HepG2 (cell line): ENCODE results near the gene EIF3J. TPM values are rescaled to one million over a fixed set of nuclear protein-coding genes. Genes with fewer than 3 reads are reported as not detected.

Experiments
- ATAC-seq: fragments of 200-7000 bp; cut with Tn5 transposase; 3 replicates; pipeline ENCODE4 v1.9.1; 2020; ENCODE audit warnings: mild to moderate bottlenecking, moderate library complexity
- BruUV-seq: library from RNA; stranded (reverse); fragments of 400-500 nt; replicated peaks from 2 replicates; lab custom pipeline; 2021; lab: Mats Ljungman, UMichigan
- CTCF ChIA-PET: fragments of 300-600 bp; formaldehyde crosslinking; extraction: SDS; loops from one replicate; lab custom pipeline; 2021; ENCODE audit warnings: low total read pairs, inconsistent platforms, low intra/inter-chr PET ratio; lab: Yijun Ruan, JAX
- POLR2A ChIA-PET: fragments of 350-600 bp; sonication (Branson Sonifier 250); formaldehyde crosslinking; loops from one replicate; lab custom pipeline; 2020; ENCODE audit warnings: antibody characterized with exemption, inconsistent platforms; lab: Yijun Ruan, JAX
- DNase-seq: peaks from one replicate; pipeline ENCODE4 v3.0.0-alpha.2; 2015; ENCODE audit warnings: low spot score
- FAIRE-seq: peaks from 3 replicates; lab custom pipeline; 2011; peaks lifted over from hg19 to GRCh38; lab: Jason Lieb, UNC
- H2AFZ ChIP-seq: one replicate; pipeline ENCODE4 v1.6.1; 2011; ENCODE audit warnings: low read length, inconsistent platforms
- H3K27ac ChIP-seq: fragments of 300-600 bp; 3 replicates; pipeline ENCODE4 v1.8.0; 2011; ENCODE audit warnings: mixed run types, mild to moderate bottlenecking, mixed read lengths, low read length, inconsistent platforms; ENCODE audit not compliant: insufficient read depth; ENCODE audit errors: extremely low read length
- H3K27me3 ChIP-seq, 2 experiments: fragments of 200-600 bp in 1 of 2; 2 replicates in 1 of 2; 3 replicates in 1 of 2; pipeline versions ENCODE4 v1.6.0 to v1.8.0; 2011; ENCODE audit warnings: low read length in 2 of 2, mild to moderate bottlenecking in 2 of 2, moderate library complexity in 2 of 2, inconsistent platforms in 1 of 2; ENCODE audit not compliant: insufficient read depth in 2 of 2, control insufficient read depth in 1 of 2
- H3K36me3 ChIP-seq, 2 experiments: fragments of 200-600 bp in 1 of 2; replicated peaks in 1 of 2; 2 replicates in 1 of 2; 3 replicates in 1 of 2; pipeline versions ENCODE4 v1.5.1 to v1.8.0; 2011; ENCODE audit warnings: low read length in 2 of 2, inconsistent platforms in 1 of 2; ENCODE audit not compliant: insufficient read depth in 2 of 2, control insufficient read depth in 1 of 2
- H3K4me1 ChIP-seq: 2 replicates; pipeline ENCODE4 v1.5.1; 2012; ENCODE audit warnings: low read length, inconsistent platforms; ENCODE audit not compliant: insufficient read depth
- H3K4me2 ChIP-seq: 2 replicates; pipeline ENCODE4 v1.6.0; 2011; ENCODE audit warnings: low read depth, low read length, inconsistent platforms
- H3K4me3 ChIP-seq, 3 experiments: fragments of 200-600 bp in 1 of 3; sonication (generic), shearing (Covaris generic) in 1 of 3; replicated peaks in 1 of 3; 2 replicates each; pipeline ENCODE4 v1.5.1; 2011 to 2016; ENCODE audit warnings: low read length in 3 of 3, inconsistent platforms in 2 of 3, low read depth in 2 of 3, mild to moderate bottlenecking in 2 of 3, control low read depth in 1 of 3, mixed read lengths in 1 of 3; ENCODE audit not compliant: insufficient read depth in 1 of 3
- H3K79me2 ChIP-seq: one replicate; pipeline ENCODE4 v1.6.1; 2011; ENCODE audit warnings: low read length, inconsistent platforms; ENCODE audit not compliant: insufficient read depth
- H3K9ac ChIP-seq: 2 replicates; pipeline ENCODE4 v1.6.0; 2011; ENCODE audit warnings: mild to moderate bottlenecking, low read depth, low read length, inconsistent platforms; ENCODE audit not compliant: insufficient read depth
- H3K9me3 ChIP-seq: 2 replicates; pipeline ENCODE4 v1.5.1; 2012; ENCODE audit warnings: mild to moderate bottlenecking, low read length
- H4K20me1 ChIP-seq: 2 replicates; pipeline ENCODE4 v1.6.0; 2011; ENCODE audit warnings: inconsistent platforms, mild to moderate bottlenecking, low read length, moderate library complexity; ENCODE audit not compliant: insufficient read depth
- ASH2L ChIP-seq: fragments of 300-600, 200-600 bp; sonication (generic); IDR thresholded peaks from 2 replicates; pipeline ENCODE4 v1.7.0; 2017; ENCODE audit warnings: low read depth, mild to moderate bottlenecking, moderate library complexity, mixed read lengths, low read length; ENCODE audit not compliant: insufficient read length
- ATAD3A ChIP-seq: sonication (generic); formaldehyde crosslinking; IDR thresholded peaks from 2 replicates; pipeline ENCODE4 v1.4.0; 2020; ENCODE audit warnings: missing genetic modification reagents
- DNMT3B ChIP-seq: conservative IDR thresholded peaks from 2 replicates; pipeline ENCODE4 v1.6.1; 2016; ENCODE audit warnings: missing biosample characterization, control low read depth
- HDAC2 ChIP-seq: sonication (generic); formaldehyde crosslinking; IDR thresholded peaks from 2 replicates; pipeline ENCODE4 v1.4.0; 2020; ENCODE audit warnings: missing genetic modification reagents
- HIVEP1 ChIP-seq: sonication (generic); formaldehyde crosslinking; IDR thresholded peaks from 2 replicates; pipeline ENCODE4 v1.4.0; 2020; ENCODE audit warnings: mild to moderate bottlenecking, missing genetic modification reagents
- HMG20A ChIP-seq: IDR thresholded peaks from 2 replicates; pipeline ENCODE4 v1.6.1; 2016; ENCODE audit warnings: borderline replicate concordance
- HNRNPLL ChIP-seq: fragments of 200-400 bp; formaldehyde crosslinking; IDR thresholded peaks from 2 replicates; pipeline ENCODE4 v1.6.1; 2017; ENCODE audit warnings: mild to moderate bottlenecking, low read depth, low read length; ENCODE audit not compliant: poor library complexity, severe bottlenecking
- MEF2D ChIP-seq: sonication (generic); formaldehyde crosslinking; IDR thresholded peaks from 2 replicates; pipeline ENCODE4 v1.5.1; 2020; ENCODE audit warnings: mild to moderate bottlenecking, missing genetic modification reagents
- NAIF1 ChIP-seq: sonication (generic); formaldehyde crosslinking; IDR thresholded peaks from 2 replicates; pipeline ENCODE4 v1.5.0; 2020; ENCODE audit warnings: mild to moderate bottlenecking, missing genetic modification reagents, borderline replicate concordance
- NCOA2 ChIP-seq: sonication (generic); formaldehyde crosslinking; IDR thresholded peaks from 2 replicates; pipeline ENCODE4 v1.8.0; 2022; ENCODE audit warnings: inconsistent platforms
- SAP130 ChIP-seq: IDR thresholded peaks from 2 replicates; pipeline ENCODE4 v1.6.1; 2016; ENCODE audit warnings: low read depth
- SATB2 ChIP-seq: sonication (generic); formaldehyde crosslinking; IDR thresholded peaks from 2 replicates; pipeline ENCODE4 v1.5.0; 2020; ENCODE audit warnings: missing genetic modification reagents
- SPEN ChIP-seq: sonication (generic); formaldehyde crosslinking; IDR thresholded peaks from 2 replicates; pipeline ENCODE4 v1.5.1; 2020; ENCODE audit warnings: low read depth, mild to moderate bottlenecking, missing genetic modification reagents
- ZFAT ChIP-seq: sonication (generic); formaldehyde crosslinking; conservative IDR thresholded peaks from 2 replicates; pipeline ENCODE4 v1.8.1; 2023; ENCODE audit warnings: missing genetic modification reagents, inconsistent platforms
- ZKSCAN1 ChIP-seq: fragments of 150-350 bp; IDR thresholded peaks from 2 replicates; pipeline ENCODE4 v1.6.1; 2014; ENCODE audit warnings: low read length
- ZNF263 ChIP-seq: sonication (generic); formaldehyde crosslinking; IDR thresholded peaks from 2 replicates; pipeline ENCODE4 v1.4.0; 2020; ENCODE audit warnings: missing genetic modification reagents
- ZNF460 ChIP-seq: sonication (generic); formaldehyde crosslinking; IDR thresholded peaks from 2 replicates; pipeline ENCODE4 v1.5.1; 2020; ENCODE audit warnings: missing genetic modification reagents, mild to moderate bottlenecking, borderline replicate concordance
- ZNF75D ChIP-seq: sonication (generic); formaldehyde crosslinking; IDR thresholded peaks from 2 replicates; pipeline ENCODE4 v1.8.1; 2023; ENCODE audit warnings: missing genetic modification reagents, mild to moderate bottlenecking, borderline replicate concordance
- WGBS: methylation state at CpG from one replicate; pipeline ENCODE4 v1.1.6; 2017; ENCODE audit warnings: low lambda C conversion rate; 5-methylcytosine and 5-hydroxymethylcytosine counted together
- in situ Hi-C: cut with HindIII; loops from 2 replicates; pipeline ENCODE4 v1.10.0; 2017; ENCODE audit warnings: low pct_unique_long_range_greater_than_20kb; ENCODE audit not compliant: extremely low pct_ligation_motif_present
- intact Hi-C: fragments of 100-400 bp; cut with micrococcal nuclease; formaldehyde crosslinking; loops from one replicate; pipeline ENCODE4 v1.10.0; 2022; ENCODE audit not compliant: unreplicated experiment
- polyA plus RNA-seq, 8 experiments: library from polyadenylated mRNA; depleted of rRNA in 3 of 8; stranded (reverse) in 7 of 8; unstranded in 1 of 8; fragments of >200 nt; fragmentation: Illumina TruSeq in 4 of 8; extraction: Trizol in 4 of 8; gene quantifications; 2 replicates each; pipeline versions ENCODE4 v1.2.1 to v1.2.3, GENCODE V29; 2011 to 2016; ENCODE audit warnings: low read depth in 4 of 8, missing spikeins in 1 of 8, mixed read lengths in 1 of 8; ENCODE audit not compliant: insufficient read depth in 1 of 8
- total RNA-seq, 5 experiments: library from RNA; depleted of rRNA; stranded (reverse); fragments of >200 nt; fragmentation: Illumina TruSeq; extraction: Trizol; gene quantifications; 2 replicates each; pipeline ENCODE4 v1.2.3, GENCODE V29; 2016; ENCODE audit warnings: low read depth in 1 of 5
- TF ChIP-seq, protein P1 (sequence below): IDR thresholded peaks from 2 replicates; pipeline ENCODE4 v1.6.1; 2018; ENCODE audit warnings: missing genetic modification reagents
- TF ChIP-seq, protein P2 (sequence below): sonication (generic); formaldehyde crosslinking; IDR thresholded peaks from 2 replicates; pipeline ENCODE4 v1.4.0; 2020; ENCODE audit warnings: missing genetic modification reagents, borderline replicate concordance

The EIF3J gene
- total and polyA plus RNA-seq, 2 of the 13 experiments (the other 11 are each of a cell fraction or from before 2014, with no cell fraction given) = 51.7 to 69.2 TPM

DNA sequence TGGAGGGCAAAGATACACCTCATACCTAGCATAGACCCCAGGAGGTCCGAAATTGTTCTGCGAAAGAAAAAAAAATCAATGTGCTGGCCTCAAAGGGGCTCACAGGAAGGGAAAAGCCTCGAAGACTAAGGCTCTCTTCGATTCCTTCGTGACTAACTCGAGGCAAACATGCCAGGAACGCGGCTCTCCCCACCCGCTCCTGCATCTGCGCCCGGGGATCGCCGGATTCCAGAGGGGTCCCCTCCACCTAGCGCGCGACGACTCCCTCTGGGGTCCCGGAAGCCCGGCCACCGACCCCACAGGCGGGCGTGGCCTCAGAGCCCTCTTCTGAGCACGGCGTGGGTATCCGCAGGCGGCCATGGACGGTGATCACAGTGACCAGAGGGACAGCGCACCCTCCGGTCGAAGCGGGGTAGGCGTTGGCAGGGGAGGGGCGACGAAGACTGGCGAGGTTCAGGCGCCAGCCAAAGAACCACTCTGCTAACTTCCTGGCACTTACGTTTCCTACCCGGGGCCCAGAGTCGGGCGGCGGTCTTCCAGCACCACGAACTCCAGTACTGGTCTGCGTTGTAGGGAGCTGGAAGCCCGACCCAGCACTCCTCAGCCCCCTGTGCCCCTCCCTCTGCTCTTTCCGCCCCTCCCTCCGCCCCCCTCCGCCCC lies 515 bp upstream of the EIF3J start (continued):
- no peak for TF ChIP-seq SPEN (CRISPR knock-in tag)
- no peak; the same call in 1 of the 2 replicates for TF ChIP-seq ZNF263 (CRISPR knock-in tag)
- TF ChIP-seq MEF2D (CRISPR knock-in tag) = 0 out of 2 replicates have a peak, but pooled peaks have one; percentile 64
- no peak for TF ChIP-seq ZFAT (CRISPR knock-in tag)
- no peak for TF ChIP-seq ZKSCAN1
- TF ChIP-seq HIVEP1 (CRISPR knock-in tag) = no peak
- TF ChIP-seq, all 625 proteins: peak for 199

DNA sequence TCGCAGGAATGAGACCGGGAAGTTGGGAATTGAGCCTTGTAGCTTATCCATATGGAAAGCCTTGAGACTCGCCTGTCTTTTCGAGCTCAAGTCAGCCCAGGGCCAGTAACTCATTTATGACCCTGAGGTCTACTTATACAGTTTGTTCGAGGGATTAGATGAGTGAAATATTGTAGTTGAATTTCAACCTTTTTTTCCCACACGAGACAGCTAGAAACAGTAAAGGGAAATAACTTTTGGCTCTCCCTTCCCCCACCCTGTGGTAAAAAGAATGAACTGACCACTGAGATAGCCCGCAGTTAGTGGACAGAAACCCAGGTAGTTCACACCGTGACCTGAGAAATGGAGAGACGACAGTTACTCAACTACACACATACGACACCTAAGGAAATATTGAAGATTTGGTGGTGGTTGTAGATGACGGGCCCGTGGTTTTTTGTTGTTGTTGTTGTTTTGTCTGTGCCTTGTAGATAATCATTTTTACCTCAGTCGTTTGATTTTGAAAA lies 841 bp downstream of the EIF3J start:
- H3K9me3 ChIP-seq = no peaks in the 10 kb centered on the region
- peaks cover 50% of the 10 kb centered on the region for H3K4me1 ChIP-seq
- H3K27ac ChIP-seq = peak overlapping the region; percentile 98
- H4K20me1 ChIP-seq = peaks cover 17% of the 10 kb centered on the region; the same call in 1 of the 2 replicates
- H2AFZ ChIP-seq = no peak overlapping the region
- ATAC-seq (peak; percentile 18), DNase-seq (no peak), FAIRE-seq (peak; percentile 51)
- no TSS peak for BruUV-seq
- intact Hi-C loops (no loop called here), in situ Hi-C loops (no loop called here)
- peak overlapping the region; percentile 73 for H3K4me2 ChIP-seq
- H3K36me3 ChIP-seq = peaks cover 2 to 6% of the 10 kb centered on the region in 2 experiments; a peak in 2 of 5 replicates
- H3K4me3 ChIP-seq = peak overlapping the region; percentile 84 to 91 (median 89)
- POLR2A ChIA-PET = interaction anchor here (0.6 to 2.6 kb wide), 4 partner anchors 8 to 111 kb away, joined by 3 to 22 read pairs (median 12); partner anchors contain the start of gene CTDSPL2
- CTCF ChIA-PET = no interaction called here
- WGBS = 2% methylated on average over 10 of the region's 13 CpGs
- peaks cover 52% of the 10 kb centered on the region for H3K79me2 ChIP-seq
- H3K9ac ChIP-seq = peak overlapping the region; percentile 99
- no peaks in the 10 kb centered on the region; a peak in 1 of 5 replicates for H3K27me3 ChIP-seq
- no peak for TF ChIP-seq ZNF75D (CRISPR knock-in tag)
- TF ChIP-seq, protein P1, sequence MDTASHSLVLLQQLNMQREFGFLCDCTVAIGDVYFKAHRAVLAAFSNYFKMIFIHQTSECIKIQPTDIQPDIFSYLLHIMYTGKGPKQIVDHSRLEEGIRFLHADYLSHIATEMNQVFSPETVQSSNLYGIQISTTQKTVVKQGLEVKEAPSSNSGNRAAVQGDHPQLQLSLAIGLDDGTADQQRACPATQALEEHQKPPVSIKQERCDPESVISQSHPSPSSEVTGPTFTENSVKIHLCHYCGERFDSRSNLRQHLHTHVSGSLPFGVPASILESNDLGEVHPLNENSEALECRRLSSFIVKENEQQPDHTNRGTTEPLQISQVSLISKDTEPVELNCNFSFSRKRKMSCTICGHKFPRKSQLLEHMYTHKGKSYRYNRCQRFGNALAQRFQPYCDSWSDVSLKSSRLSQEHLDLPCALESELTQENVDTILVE (CRISPR knock-in tag) = no peak; the same call in 1 of the 2 replicates
- TF ChIP-seq, protein P2, sequence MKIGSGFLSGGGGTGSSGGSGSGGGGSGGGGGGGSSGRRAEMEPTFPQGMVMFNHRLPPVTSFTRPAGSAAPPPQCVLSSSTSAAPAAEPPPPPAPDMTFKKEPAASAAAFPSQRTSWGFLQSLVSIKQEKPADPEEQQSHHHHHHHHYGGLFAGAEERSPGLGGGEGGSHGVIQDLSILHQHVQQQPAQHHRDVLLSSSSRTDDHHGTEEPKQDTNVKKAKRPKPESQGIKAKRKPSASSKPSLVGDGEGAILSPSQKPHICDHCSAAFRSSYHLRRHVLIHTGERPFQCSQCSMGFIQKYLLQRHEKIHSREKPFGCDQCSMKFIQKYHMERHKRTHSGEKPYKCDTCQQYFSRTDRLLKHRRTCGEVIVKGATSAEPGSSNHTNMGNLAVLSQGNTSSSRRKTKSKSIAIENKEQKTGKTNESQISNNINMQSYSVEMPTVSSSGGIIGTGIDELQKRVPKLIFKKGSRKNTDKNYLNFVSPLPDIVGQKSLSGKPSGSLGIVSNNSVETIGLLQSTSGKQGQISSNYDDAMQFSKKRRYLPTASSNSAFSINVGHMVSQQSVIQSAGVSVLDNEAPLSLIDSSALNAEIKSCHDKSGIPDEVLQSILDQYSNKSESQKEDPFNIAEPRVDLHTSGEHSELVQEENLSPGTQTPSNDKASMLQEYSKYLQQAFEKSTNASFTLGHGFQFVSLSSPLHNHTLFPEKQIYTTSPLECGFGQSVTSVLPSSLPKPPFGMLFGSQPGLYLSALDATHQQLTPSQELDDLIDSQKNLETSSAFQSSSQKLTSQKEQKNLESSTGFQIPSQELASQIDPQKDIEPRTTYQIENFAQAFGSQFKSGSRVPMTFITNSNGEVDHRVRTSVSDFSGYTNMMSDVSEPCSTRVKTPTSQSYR (CRISPR knock-in tag) = peak; percentile 50; the same call in 1 of the 2 replicates
- TF ChIP-seq NAIF1 (CRISPR knock-in tag) = 0 out of 2 replicates have a peak, but pooled peaks have one; percentile 3
- 0 out of 2 replicates have a peak, but pooled peaks have one; percentile 8 for TF ChIP-seq SAP130
- 0 out of 2 replicates have a peak, but pooled peaks have one; percentile 20 for TF ChIP-seq HDAC2 (CRISPR knock-in tag)
- peak; percentile 39 for TF ChIP-seq ASH2L
- no peak for TF ChIP-seq HNRNPLL
- 0 out of 2 replicates have a peak, but pooled peaks have one; percentile 38 for TF ChIP-seq MEF2D (CRISPR knock-in tag)
- TF ChIP-seq SATB2 = no peak
- TF ChIP-seq NCOA2 (CRISPR knock-in tag) = 0 out of 2 replicates have a peak, but pooled peaks have one; percentile 6
- no peak for TF ChIP-seq DNMT3B
- no peak for TF ChIP-seq ATAD3A (CRISPR knock-in tag)
- no peak for TF ChIP-seq HMG20A (CRISPR knock-in tag)
- TF ChIP-seq ZNF460 (CRISPR knock-in tag) = peak; percentile 20; the same call in 1 of the 2 replicates
